ENCODE data around the gene MBL2.

MBL2 gene

GRCh38 chr10:52739380-52740154, 33.0 kb downstream of the MBL2 start:
- DNase-seq: no peak

- no peak for DNase-seq
Observed at GRCh38 chr10:52738951-52739350, 33.6 kb downstream of the MBL2 start.

DNA sequence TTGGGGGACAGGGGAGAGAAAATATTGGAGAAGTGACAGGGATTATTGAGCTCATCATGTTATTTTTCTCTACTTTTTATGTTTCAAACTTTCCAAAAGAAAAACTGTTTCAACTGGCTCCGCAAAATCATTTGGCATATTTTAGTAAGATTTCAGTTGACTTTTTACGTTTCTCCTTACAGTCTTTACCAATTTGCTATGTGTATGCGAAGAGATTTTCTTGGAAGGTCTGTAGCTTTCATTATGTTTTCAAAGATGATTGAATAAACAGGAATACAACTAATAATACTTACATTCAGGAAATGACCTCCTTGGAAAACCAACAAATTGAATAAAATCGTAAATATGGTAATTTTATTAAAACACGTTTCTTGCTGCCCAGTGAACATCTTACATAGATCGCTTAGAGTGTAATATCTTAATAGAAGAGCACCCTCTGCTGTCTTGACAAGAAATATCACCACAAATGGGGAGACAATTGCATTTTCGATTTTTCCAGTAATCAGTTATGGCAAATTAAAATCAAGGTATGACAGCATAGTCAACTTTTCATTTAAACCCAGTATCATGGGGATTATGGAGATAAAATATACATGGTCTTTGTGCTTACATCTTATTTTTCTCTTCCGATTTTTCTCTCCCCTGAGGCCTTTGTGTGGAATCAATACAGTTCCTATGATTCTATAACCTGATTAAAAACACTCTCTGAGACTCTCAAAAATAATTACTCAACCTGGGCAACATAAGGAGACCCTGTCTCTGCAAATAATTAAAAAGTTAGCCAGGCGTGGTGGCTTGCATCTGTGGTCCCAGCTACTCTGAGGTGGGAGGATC, 43.1 kb downstream of the MBL2 start:
- no peak for DNase-seq

GRCh38 chr10:52720018-52720417, 52.6 kb downstream of the MBL2 start:
- no peak for DNase-seq

Measured in stimulated activated CD4-positive, alpha-beta T cell treated with anti-CD3 and anti-CD28 coated beads, Interleukin-1b, Interleukin-23, amount 100 ng/mL, for 48 hours (primary cell).